GM12873 (cell line): ENCODE results near the gene TMEM240.

Experiments used
- CTCF ChIP-seq: IDR thresholded peaks from 2 replicates; pipeline ENCODE4 v1.5.1; 2012; ENCODE audit warnings: low read depth, mild to moderate bottlenecking, moderate library complexity, low read length, control low read depth; ENCODE audit not compliant: insufficient read depth; ENCODE audit errors: missing control alignments

Gene TMEM240

DNA sequence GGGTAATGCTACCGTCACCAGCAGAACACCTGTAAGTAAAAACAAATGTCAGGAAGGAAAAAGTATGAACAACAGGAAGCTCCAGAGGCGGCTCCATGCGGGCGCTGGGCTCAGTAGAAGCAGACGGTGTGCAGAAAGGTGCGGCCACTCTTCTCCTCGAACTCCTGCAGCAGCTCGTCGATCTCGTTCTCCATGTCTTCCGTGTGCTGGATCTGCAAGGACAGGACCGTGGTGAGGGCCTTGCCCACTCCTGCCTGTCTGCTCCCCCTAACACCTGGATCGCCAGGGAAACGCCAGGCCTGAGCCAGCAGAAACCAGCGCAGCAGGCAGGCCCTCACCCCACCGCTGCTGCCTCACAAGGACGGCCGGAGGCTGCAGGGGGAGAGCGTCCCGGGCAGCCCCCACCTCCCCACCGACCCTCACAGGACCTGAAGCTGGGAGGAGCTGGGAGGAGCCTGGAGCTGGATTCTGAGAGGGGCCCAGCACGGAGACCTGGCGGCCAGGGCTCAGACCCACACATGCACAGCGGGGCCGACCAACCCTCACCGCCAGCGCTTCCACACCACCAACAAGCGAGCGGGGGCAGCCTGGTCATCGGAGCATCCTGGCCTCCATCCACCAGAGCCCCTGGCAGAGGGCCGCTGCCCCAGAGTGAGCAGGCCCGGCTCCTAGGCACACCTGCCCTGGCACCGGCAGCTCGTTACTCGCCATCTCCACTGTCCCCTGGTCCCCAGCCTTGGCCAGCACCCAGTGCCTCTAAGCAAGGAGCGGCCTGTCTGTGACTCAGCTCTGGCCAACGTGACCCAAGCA lies 1.7 kb upstream of the TMEM240 start:
- no peak for TF ChIP-seq CTCF

DNA sequence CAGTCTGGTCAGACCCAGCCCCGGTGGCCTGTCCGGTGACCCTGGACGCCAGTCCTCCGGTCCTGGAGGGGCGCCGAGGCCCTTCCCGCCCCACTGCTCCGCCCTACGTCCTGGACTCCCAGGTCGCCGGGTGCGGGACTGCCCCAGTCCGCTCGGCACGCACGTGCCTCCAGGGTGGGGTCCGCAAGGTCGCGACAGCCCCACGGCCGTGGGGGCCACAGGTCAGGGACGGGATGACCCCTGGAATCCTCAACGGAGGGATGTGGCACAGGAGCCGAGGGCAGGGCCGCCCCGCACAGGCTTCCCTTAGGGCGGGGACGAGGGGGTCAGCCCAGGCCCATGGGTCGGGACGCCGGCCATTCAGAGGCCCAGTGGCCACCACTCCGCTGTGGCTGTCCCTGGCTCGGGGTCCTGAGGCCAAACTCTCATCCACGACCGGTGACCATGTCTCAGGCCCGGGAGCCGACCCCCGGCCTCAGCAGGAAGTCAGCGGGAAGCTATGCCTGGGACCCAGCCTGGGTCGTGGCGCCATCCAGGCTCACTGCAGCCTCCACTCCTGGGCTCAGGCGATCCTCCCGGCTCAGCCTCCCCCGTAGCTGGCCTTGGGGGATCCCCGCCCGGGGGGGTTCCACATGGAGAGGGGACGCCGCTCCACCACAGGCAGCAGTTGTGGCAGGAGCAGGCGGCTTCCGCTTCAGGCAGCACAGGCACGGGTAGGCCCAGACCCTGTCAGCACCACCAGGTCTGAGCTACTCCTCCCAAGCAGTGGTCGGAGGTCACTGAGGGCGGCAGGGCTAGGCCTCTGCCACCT lies 599 bp upstream of the TMEM240 start:
- TF ChIP-seq CTCF: no peak

GRCh38 chr1:1539310-1540089 lies 924 bp downstream of the TMEM240 start:
- no peak for TF ChIP-seq CTCF

GRCh38 chr1:1538989-1539309 lies 1.5 kb downstream of the TMEM240 start:
- TF ChIP-seq CTCF: no peak

- TF ChIP-seq CTCF: no peak
Observed at GRCh38 chr1:1538334-1538733, 2.1 kb downstream of the TMEM240 start.

DNA sequence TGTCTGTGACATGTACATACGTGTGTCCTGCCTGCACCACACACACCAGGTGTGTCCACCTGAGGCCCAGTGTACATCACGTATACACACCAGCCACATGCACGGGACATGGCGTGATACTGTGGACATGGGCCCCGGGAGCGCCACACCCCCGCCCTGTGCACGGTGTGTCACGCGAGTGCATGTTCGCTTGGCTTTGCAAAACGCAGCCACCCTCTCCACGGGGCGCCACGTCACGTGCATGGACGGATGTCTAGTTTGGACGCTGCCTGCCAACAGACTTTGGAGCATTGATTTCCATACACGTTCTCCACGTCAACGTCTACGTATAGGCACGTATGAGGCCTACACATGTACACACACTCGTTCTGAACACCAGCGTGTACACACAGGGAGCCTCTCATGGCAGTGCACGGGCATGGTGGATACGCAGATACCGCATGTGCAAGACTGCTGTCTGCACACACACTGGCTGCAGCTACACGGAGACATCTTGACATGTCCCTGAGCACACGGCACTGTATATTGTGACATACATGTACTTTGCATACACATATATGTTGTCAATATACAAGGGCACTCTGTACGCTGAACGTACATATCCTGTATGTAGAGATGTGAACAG lies 2.7 kb downstream of the TMEM240 start:
- no peak for TF ChIP-seq CTCF
